Stomach (tissue), 4 donors: Measurements from ENCODE around the gene NEDD4L.

ENCODE experiments used
- CTCF ChIP-seq, 7 experiments: fragments of 450-650 bp in 4 of 7; fragments of 200-600 bp in 3 of 7; sonication (generic) in 3 of 7; IDR thresholded peaks; one replicate each; pipeline ENCODE4 v1.5.1; 2016 to 2019; ENCODE audit warnings: antibody characterized with exemption in 7 of 7, control low read depth in 2 of 7, mild to moderate bottlenecking in 1 of 7
- EP300 ChIP-seq: sonication (generic); formaldehyde crosslinking; IDR thresholded peaks from one replicate; pipeline ENCODE4 v1.6.1; 2017; ENCODE audit warnings: antibody characterized with exemption
- POLR2A ChIP-seq, 4 donors: fragments of 450-650 bp; IDR thresholded peaks; one replicate each; pipeline ENCODE4 v1.6.1; 2016; ENCODE audit warnings: antibody characterized with exemption in 4 of 4, control low read depth in 2 of 4, mild to moderate bottlenecking in 1 of 4, moderate library complexity in 1 of 4
- POLR2AphosphoS5 ChIP-seq, 3 donors: sonication (generic); formaldehyde crosslinking; IDR thresholded peaks; one replicate each; pipeline ENCODE4 v1.6.1; 2016; ENCODE audit warnings: antibody characterized with exemption in 3 of 3

GRCh38 chr18:58298251-58299134 is 254.5 kb downstream of the NEDD4L start:
- no peak for TF ChIP-seq CTCF (IDR thresholded peaks at IDR 0.05)
- TF ChIP-seq POLR2A (IDR thresholded peaks at IDR 0.05), result no peak
- TF ChIP-seq POLR2AphosphoS5 (IDR thresholded peaks at IDR 0.05), result no peak
- no peak for TF ChIP-seq EP300
